UCSD-AML1 (cell line): ENCODE results near the gene MCAM.

Source experiments
- DNase-seq: peaks from one replicate; lab custom pipeline; 2025; ENCODE audit not compliant: unreplicated experiment; lab: John Stamatoyannopoulos, UW

Gene MCAM

DNA sequence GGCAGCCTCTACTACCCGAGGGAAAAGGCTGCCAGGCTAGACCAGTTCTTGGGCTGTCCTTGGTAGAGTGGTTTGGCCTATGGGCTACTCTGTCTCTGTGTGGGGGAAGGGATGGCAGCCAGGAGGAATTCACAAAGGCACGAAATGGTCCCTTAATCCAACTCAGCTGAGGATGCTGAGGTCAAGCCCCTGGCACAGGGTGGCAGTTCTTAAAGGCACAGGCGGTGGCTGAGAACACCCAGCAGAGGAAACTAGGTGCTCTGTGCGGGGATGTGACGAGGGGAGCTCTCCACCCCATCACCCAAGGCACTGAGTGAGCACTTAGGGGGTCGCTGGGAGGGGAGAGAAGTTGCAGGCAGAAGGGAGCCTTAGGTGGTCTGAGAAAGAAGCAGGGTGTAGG, 29.7 kb upstream of the MCAM start, which contains the start of gene MFRP:
TSS of gene MFRP (minus strand) at position 101 of the 400 bp plus-strand sequence. CDS start 192 bp downstream, outside the sequence.
- no peak for DNase-seq

DNA sequence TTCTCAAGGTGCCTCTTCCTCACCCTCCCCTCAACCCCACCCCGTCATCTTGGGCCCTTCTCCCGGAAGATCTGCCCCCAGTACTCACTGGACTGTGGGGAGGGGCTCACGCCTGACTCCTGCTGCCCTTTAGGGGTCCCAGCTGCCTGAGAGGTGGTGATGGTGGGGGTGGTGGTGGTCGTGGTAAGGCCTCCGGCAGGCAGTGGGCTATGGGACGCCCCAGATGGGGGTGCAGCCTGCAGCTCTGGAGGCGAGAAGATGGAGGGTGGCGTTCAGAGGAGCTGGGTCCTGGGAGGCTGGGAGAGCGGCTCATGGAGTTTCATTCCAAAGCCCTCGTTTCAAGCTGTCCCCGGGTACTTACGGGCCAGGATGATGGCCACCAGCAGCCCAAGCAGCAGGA, 28.8 kb upstream of the MCAM start:
- no peak for DNase-seq

GRCh38 chr11:119344291-119345010, 27.5 kb upstream of the MCAM start:
- DNase-seq = no peak

DNA sequence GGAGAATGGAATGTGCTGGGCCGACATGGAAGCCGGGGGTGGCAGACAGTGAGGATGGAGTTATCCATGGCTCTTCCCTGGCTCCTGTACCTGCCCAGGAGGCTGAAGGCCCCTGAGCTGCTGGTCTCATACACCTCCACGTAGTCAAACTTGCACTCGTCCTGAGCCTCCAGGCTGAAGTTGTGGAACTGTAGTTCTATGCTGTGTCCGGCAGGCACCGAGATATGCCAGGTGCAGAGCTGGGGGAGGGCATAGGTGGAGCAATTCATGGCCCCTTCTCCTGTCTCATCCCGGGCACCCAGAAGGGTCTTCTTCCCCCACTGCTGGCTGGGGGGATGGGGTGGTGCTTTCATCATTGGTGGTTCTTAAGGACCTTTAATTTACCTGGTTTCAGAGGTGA, 26.8 kb upstream of the MCAM start:
- no peak for DNase-seq

- no peak for DNase-seq
Measured at GRCh38 chr11:119342362-119343130, 25.6 kb upstream of the MCAM start.

DNA sequence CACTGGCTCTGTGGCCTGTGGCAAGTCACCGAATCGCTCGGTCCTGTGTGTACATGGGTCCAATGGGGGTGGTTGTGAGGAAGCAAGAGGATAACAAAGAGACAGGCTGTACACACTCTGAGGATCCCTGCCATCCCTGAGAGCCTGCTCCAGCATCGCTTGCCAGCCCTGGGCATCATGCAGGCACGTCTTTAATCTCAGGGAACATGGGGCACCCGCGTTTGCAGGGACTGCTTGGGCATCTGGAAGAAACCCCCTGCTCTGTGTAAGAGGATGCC, 25.0 kb upstream of the MCAM start:
- no peak for DNase-seq

DNA sequence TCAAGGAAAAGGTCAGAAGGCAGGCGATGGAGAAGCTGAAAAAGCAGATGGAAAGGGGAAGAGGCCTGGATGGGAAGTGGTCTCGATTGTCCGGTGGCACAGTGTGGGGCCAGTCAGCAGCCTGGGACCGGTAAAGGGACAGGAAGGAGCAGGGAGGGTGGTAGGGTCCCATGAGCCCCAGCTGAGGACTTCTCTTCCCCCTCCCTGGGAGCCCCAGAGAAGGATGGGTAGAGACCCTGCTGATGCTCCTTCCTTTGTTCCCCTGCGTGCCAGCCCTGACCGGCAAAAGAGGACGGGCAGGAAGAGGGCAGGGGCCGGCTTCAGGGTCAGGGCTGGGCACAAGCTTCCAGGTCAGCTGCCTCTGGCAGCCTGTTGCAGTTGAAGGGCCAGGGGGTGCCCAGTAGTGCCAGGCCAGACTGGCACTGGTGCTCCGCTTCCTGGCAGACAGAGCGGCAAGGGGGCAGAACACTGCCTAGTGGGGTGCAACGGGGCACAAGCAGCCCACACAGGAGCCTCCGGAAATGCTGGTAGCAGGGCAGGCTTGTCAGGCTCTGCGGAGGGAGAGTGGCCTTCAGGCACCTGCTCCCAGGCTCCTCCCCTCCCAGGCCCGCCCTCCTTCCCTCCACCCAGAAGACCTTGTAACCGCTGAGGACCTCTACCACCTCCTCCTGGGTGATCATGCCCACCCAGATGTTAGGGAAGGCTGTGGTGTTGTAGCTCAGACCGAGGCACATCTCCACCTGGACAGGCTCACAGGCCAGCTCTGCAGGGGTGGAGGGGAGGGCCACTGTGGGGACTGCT, 24.5 kb upstream of the MCAM start:
- peak; percentile 39 for DNase-seq

DNA sequence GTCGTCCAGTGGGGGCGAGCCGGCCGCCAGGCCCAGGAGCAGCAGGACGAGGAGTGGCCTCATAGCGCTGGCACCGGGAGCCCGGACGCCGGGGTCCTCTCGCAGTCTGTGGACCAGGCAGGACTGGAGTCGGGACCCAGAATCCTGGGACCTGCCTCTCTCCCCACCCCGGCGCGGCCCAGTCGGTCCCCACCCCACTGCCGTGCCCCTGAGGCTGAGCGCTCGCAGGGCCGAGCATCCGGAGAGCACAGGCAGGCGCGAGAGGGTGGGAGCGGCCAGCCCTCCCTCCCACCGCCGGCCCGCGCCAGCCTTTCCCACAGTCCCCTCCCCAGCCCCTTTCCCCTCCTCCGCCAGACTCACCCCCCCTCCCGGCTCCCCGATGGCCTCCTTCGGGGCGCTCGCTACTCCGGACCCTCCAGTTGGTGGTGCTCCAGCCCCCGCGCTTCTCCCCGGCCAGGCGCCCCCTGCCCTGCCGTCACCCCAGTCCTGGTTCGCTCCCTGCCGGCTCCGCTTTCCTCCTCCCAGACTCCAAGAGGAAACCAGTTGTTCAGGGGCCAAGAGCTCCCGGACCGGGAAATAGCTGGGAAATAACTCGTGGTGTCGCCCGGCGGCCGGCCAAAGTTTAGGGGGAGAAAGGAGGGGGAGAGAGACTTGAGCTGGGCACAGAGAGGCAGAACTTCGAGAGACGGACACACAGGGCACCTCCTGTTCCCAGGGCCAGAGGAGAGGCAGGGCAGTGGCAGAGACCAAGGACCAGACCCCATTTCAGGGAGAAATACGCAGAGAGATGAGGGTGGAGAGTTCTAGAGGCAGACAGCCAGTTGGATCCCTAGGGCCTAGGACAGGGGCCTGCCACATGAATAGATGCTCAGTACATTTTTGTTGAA, 23.6 kb upstream of the MCAM start, which contains the start of gene C1QTNF5:
TSS of gene C1QTNF5 (minus strand) at position 549 of the 887 bp plus-strand sequence. CDS start at position 63, 486 bp downstream.
- no peak for DNase-seq

DNA sequence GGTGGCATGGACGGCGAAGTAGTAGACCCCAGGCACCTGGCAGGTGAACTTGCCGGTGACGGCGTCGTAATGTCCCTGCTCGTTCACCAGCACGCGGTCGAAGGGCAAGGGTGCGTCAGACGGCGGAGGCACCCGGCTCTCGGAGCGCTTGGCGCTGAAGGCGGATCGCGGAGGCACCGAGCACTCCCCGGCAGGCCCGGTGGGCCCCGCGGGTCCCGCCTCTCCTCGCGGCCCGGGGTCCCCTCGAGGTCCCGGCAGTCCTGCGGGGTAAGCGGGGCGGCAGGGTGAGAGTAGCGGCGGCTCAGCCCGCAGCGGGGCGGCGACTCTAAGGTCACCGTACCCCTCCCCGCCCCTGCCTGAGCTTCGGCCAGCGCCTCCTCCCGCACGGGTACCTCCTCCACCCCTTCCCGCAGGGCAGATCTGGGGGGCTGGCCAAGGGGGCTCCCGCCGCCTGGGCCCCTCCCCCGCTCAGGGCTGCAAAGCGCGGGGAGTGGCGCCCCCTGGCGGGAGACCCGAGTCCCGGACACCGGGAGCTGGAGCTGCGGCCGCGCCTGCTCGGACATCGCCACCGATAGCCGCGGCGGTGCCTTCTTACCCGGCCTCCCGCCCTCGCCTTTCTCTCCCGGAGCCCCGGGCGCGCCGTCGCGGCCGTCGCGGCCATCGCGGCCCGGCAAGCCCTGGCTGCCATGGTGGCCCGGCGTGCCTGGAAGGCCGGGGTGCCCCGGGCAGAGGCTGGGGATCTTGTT, 22.8 kb upstream of the MCAM start:
- no peak for DNase-seq

DNA sequence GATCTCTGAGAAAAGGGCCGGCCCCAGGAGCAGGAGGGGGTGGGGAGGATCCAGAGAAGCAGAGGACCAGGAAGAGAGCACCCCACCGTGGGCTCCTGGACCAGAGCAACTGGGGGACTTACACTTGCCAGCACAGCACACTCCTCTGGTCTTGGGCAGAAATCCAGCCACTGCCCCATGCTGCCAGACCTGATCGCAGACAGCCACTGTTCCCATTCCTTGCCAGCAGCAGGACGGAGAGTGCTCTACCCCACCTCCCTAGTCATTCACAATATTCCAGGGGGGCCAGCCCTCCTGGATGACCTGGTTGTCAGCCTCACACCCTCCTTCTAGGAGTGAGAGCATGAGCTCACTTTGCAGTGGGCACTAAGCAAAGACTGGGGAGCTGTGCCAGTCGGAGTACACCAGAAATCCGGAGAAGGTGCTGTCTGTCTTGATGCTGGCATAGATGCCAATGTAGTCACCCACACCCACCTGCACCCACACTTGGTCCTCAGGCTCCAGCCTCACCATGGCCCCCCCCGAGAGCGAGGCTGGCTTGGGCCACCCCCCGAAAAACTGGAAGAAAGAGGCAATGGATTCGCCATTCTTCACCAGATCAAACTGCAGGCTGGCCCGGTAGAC, 22.1 kb upstream of the MCAM start:
- no peak for DNase-seq

DNA sequence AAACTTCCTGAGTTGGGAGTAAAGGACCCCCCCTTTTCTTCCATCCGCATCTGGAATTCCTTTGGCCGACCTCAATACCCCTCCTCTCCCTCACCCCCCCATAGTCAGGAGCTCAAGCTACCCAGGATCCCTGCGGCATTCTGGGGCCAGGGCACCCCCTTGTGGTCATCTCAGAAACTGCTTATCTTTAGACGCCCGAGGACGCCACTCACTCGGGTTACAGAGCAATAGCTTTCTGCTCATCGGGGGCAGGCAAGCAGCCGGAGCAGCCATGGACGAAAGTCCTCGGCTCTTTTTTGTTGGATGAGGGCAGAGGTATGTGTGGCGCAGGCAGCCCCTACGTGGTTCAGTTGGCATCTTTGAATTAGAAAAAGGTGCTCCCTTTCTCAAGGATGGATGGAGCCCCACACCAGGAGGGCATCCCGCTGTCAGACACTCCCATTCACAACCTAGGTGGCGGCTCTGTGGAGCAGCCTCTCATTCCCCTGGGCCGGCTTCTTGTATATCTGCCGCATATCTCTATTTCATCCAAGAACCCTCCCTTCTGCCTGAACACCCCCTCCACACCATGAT, 21.5 kb upstream of the MCAM start:
- DNase-seq = peak; percentile 65

DNA sequence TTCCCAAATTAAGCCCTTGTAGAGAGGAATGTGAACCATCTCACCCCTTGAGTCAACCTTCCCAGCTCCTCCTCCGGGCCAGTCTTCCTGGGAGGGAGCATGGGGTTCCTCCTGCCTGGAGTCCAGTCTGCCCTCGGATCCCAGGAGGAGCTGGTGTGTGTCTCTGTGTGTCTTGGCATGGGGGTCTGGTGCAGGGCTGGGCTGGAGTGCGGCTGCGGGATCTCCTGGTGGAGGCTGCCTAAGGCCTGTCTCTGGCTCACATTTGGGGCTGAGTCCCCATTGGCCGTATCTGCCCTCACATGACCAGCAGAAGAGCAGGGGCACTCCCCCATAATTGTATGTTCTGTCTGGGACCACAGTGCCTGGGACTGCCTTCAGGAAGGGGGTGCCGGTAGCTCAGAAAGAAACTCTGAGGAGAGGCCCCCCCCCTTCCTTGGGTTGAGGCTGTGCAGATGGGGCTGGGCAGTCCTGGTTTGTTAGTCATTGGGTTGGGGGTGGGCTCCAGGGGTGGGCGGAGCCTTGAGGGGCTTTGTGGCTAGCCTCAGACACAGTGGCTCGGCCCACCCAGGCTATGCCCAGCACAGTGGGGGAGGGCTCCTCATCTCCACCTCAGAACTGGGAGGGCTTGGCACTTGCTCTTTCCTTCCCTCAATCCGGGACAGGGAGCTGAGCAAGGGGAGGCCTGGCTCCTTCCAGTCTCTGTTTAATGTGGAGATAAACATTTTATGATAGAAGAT, 20.8 kb upstream of the MCAM start:
- DNase-seq = no peak

DNA sequence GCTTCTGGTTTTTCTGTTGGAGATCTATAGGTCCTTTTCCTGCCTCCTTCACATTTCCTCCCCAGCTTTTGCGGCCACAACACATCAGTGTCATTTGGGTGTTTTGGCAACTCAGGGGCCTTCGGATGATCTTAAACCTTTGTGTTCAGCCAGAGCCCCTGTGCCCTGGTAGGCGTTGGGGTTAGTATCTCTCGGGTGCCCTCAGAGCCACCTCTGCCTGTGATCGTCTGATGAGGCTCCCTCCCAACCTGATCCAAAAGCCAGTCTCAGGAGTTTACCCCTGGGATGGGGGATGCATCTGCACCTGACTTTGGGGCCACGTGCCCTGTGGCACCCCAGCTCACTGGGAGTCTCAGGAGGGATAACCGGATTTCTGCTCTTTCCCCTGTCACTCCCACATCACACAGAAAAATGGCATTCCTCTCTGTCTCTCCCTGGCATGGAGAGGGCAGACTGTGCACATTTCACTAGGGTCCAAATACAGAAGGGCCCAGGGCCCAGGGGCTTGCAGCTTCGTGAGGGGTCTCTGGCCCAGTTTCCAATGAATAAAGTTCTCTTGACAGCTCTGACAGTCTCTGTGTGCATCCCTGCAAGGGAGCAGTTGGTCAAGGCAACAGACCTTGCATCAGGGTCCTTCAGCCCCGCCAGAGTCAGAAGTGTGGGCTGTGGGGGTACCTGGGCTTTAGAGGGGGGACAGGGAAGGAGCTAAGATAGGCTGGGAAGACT, 20.0 kb upstream of the MCAM start:
- no peak for DNase-seq

- DNase-seq = no peak
Measured at GRCh38 chr11:119335655-119336543, 19.0 kb upstream of the MCAM start.

DNA sequence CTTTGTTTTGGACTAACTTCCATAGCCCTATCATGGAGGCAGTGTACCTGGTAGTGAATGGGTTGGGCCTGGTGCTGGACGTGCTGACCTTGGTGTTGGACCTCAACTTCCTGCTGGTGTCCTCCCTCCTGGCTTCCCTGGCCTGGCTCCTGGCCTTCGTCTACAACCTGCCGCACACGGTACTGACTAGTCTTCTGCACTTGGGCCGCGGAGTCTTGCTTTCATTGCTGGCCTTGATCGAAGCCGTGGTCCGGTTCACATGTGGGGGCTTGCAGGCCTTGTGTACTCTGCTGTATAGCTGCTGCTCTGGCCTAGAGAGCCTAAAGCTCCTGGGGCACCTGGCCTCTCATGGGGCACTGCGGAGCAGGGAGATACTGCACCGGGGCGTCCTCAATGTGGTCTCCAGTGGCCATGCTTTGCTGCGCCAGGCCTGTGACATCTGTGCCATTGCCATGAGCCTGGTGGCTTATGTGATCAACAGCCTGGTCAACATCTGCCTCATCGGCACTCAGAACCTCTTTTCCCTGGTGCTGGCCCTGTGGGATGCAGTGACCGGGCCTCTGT, 18.2 kb upstream of the MCAM start:
- DNase-seq = no peak

GRCh38 chr11:119334174-119334930, 17.4 kb upstream of the MCAM start, which contains the start of gene RNF26:
TSS of gene RNF26 (plus strand) at chr11:119334527. CDS start at chr11:119335123, 596 bp downstream.
- DNase-seq = peak; percentile 92
